Esophagus muscularis mucosa (tissue), 4 donors: ENCODE measurements around the gene PTPN4. TPM values are rescaled to one million over a fixed set of nuclear protein-coding genes. Genes with fewer than 3 reads are reported as not detected.

Source experiments
- DNase-seq: peaks from one replicate; pipeline ENCODE4 v3.0.0-alpha.2; 2017; ENCODE audit errors: extremely low spot score
- H3K27ac ChIP-seq, 4 donors: fragments of 200-600 bp; sonication (generic); replicated peaks in 1 of 4; 1 replicate in 3 of 4; 2 replicates in 1 of 4; pipeline ENCODE4 v1.5.1; 2016 to 2019; ENCODE audit warnings: mild to moderate bottlenecking in 1 of 4
- H3K27me3 ChIP-seq, 4 donors: fragments of 200-600 bp; sonication (generic); one replicate each; pipeline versions ENCODE4 v1.5.1 to v1.6.0; 2016 to 2019
- H3K36me3 ChIP-seq, 4 donors: fragments of 200-600 bp; sonication (generic); one replicate each; pipeline ENCODE4 v1.5.1; 2016 to 2019
- H3K4me1 ChIP-seq, 4 donors: fragments of 200-600 bp; sonication (generic); one replicate each; pipeline ENCODE4 v1.5.1; 2016 to 2019
- H3K4me3 ChIP-seq, 4 donors: fragments of 200-600 bp; sonication (generic); 1 replicate in 2 of 4; 2 replicates in 2 of 4; pipeline ENCODE4 v1.5.1; 2016 to 2019; ENCODE audit warnings: mild to moderate bottlenecking in 4 of 4, moderate library complexity in 1 of 4
- H3K9me3 ChIP-seq, 4 donors: fragments of 200-600 bp; sonication (generic); 1 replicate in 3 of 4; 2 replicates in 1 of 4; pipeline ENCODE4 v1.5.1; 2016 to 2019
- CTCF ChIP-seq, 3 experiments: fragments of 200-600 bp in 2 of 3; fragments of 450-650 bp in 1 of 3; sonication (generic) in 2 of 3; IDR thresholded peaks; one replicate each; pipeline ENCODE4 v1.5.1; 2017 to 2019; ENCODE audit warnings: antibody characterized with exemption in 3 of 3, mild to moderate bottlenecking in 2 of 3, moderate library complexity in 1 of 3
- EP300 ChIP-seq: sonication (generic); formaldehyde crosslinking; IDR thresholded peaks from one replicate; pipeline ENCODE4 v1.6.1; 2017; ENCODE audit warnings: antibody characterized with exemption
- POLR2A ChIP-seq: fragments of 450-650 bp; IDR thresholded peaks from one replicate; pipeline ENCODE4 v1.6.1; 2017; ENCODE audit warnings: antibody characterized with exemption, moderate library complexity, mild to moderate bottlenecking, low read depth
- POLR2AphosphoS5 ChIP-seq, 2 donors: sonication (generic); formaldehyde crosslinking; IDR thresholded peaks; one replicate each; pipeline ENCODE4 v1.6.1; 2017; ENCODE audit warnings: antibody characterized with exemption in 2 of 2
- WGBS: methylation state at CpG from one replicate; pipeline ENCODE4 v1.1.5; 2018; 5-methylcytosine and 5-hydroxymethylcytosine counted together
- intact Hi-C: fragments of 100-400 bp; cut with DNase I; formaldehyde crosslinking; loops from one replicate; pipeline ENCODE4 v1.15.1; 2023
- total RNA-seq, 4 donors: library from RNA; depleted of rRNA; stranded (reverse); fragments of >200 nt; gene quantifications; one replicate each; pipeline versions ENCODE4 v1.1.0 to v1.2.1, GENCODE V29; 2016

Gene PTPN4
- total RNA-seq, 4 donors from 2014 or later: 21.3 to 39.9 (median 24.7) TPM

GRCh38 chr2:120007851-120008250 lies 248.1 kb downstream of the PTPN4 start:
- Histone ChIP-seq H3K36me3 (no peaks in the 10 kb centered on the region), H3K4me3 (no peak overlapping the region), H3K9me3 (no peaks in the 10 kb centered on the region), H3K27ac (no peak overlapping the region), H3K27me3 (no peaks in the 10 kb centered on the region), H3K4me1 (peaks cover 7 to 11% (median 8%) of the 10 kb centered on the region in 4 donors)
- TF ChIP-seq CTCF (IDR thresholded peaks at IDR 0.05) (no peak), EP300 (no peak), POLR2AphosphoS5 (IDR thresholded peaks at IDR 0.05) (no peak), POLR2A (no peak)
- 95% methylated on average over 4 of the region's 4 CpGs for WGBS
- no peak for DNase-seq
- intact Hi-C loops: no loop called here

DNA sequence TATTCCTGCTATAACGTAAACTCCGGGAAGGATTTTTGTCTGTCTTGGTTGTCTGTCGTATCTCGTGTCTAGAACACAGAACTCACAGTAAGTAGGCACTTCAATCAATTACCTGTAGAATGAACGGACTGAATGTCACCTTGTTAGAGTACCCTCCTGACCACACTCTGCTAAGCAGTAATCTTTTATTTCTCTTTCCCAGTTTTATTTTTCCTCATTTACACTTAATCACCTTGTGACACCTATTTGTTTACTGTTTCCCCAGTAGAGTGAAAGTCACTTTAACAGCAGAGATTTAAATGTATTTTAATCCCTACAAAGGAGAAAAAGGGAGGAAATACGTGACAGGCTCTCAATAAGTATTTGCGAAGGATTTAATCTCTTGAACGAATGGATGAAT lies 252.6 kb downstream of the PTPN4 start:
- DNase-seq: no peak
- Histone ChIP-seq H3K4me1 (peaks cover 7 to 26% (median 20%) of the 10 kb centered on the region in 4 donors), H3K36me3 (no peaks in the 10 kb centered on the region), H3K27ac (peak overlapping the region; percentile 85 to 94 (median 93)), H3K4me3 (peak overlapping the region; percentile 88 to 98 (median 95)), H3K27me3 (no peaks in the 10 kb centered on the region), H3K9me3 (no peaks in the 10 kb centered on the region)
- WGBS: 21% methylated on average over 8 of the region's 8 CpGs
- intact Hi-C loops: loop anchor here (10.0 kb wide), 2 partner anchors 212 to 248 kb away; partner anchors contain the start of gene TMEM185B
- no peak for TF ChIP-seq POLR2A

DNA sequence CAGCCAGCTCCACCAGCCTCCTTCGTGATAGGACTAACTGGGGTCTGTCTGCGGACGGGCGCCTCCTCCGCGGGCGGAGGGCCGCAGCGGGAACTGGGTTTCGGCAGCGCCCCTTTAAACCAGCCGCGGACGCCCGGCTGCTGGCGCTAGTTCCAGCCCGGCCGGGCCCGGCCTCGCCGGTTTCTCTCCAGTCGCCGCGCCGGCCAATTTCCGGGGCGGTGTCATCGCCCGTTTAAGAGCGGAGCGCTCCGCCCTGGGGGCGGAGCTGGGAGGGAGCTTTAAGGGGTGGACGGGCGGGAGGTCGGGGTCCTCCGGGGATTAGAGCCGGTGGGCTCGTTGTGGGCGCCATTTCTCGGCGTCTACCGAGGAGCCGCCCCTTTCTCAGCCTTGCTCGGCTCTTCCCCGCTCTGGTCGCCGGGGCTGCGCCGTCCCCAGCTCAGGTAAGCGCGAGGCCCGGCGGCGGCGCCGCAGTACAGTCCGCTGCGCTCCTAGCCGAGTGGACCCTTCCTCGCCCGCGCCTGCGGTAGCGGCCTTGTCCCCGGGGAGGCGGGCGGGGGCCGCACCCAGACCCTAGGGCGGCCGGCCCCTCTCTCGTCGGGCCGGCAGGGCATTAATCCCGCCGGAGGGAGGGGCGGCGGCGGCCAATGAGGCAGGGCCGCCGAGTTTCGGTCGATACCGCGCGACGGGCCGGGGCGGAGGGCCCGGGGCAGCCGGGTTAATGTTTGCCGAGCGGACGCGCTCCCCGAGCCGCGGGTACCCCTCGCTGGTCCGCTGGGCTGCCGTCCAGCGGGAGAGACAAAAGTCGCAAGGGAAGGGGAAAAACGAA lies 253.3 kb downstream of the PTPN4 start, which contains the start of gene EPB41L5:
Gene EPB41L5, plus strand, starts transcription at position 307 of the 826 bp plus-strand sequence. CDS start 6,008 bp downstream, outside the sequence.
- DNase-seq: peak; percentile 95
- TF ChIP-seq POLR2AphosphoS5 (IDR thresholded peaks at IDR 0.05): peak; percentile 62 to 67
- peak in 1 of 3 experiments; percentile 17 for TF ChIP-seq CTCF (IDR thresholded peaks at IDR 0.05)
- TF ChIP-seq POLR2A: peak; percentile 40
- TF ChIP-seq EP300: no peak
- WGBS: 0% methylated on average over 22 of the region's 104 CpGs
- no peaks in the 10 kb centered on the region for H3K27me3 ChIP-seq
- H3K4me1 ChIP-seq: peaks cover 7 to 26% (median 20%) of the 10 kb centered on the region in 4 donors
- H3K9me3 ChIP-seq: no peaks in the 10 kb centered on the region
- intact Hi-C loops: loop anchor here (10.0 kb wide), 2 partner anchors 212 to 248 kb away; partner anchors contain the start of gene TMEM185B
- H3K27ac ChIP-seq: peak within 1 kb of the TSS; percentile 85 to 94 (median 93)
- no peaks in the 10 kb centered on the region for H3K36me3 ChIP-seq
- H3K4me3 ChIP-seq: peak within 1 kb of the TSS; percentile 88 to 98 (median 95)

DNA sequence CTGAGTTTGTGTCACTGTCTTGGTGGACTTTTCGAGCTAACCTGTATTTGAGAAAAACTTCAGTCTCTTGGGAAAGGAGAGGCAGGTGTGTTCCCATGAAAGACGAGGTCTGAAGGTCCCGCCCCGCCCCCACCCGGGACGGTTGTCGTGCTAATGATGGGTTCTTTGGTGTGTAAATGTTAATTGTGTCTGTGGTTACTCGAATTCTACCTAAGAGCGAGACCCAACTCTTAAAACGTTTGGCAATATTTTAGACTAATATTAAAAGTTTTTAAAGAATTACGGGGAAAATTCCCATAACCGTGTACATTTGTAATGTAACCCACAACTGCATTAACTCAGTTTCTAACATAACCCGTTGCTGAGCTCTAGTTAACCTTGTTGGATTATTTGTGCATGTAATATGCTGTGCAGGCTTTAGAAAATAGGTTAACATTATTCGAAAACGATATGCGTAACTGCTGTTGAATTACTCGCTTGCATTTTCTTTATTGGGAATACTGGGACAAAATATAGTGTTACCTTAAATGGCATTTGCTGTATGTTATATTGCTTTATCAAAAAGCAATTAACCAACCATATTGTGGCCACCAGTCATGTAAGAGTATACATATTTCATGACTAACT lies 254.0 kb downstream of the PTPN4 start:
- intact Hi-C loops: loop anchor here (10.0 kb wide), 2 partner anchors 211 to 249 kb away; partner anchors contain the start of gene TMEM185B
- Histone ChIP-seq H3K27ac (peak overlapping the region; percentile 85 to 94 (median 93)), H3K36me3 (no peaks in the 10 kb centered on the region), H3K4me3 (peak overlapping the region; percentile 88 to 98 (median 95)), H3K4me1 (peaks cover 7 to 26% (median 20%) of the 10 kb centered on the region in 4 donors), H3K27me3 (no peaks in the 10 kb centered on the region), H3K9me3 (no peaks in the 10 kb centered on the region)
- no peak for DNase-seq
- TF ChIP-seq EP300 (no peak), CTCF (IDR thresholded peaks at IDR 0.05) (no peak), POLR2A (no peak), POLR2AphosphoS5 (IDR thresholded peaks at IDR 0.05) (no peak)
- WGBS: 22% methylated on average over 17 of the region's 17 CpGs
